HG03558 (cell line): ENCODE measurements around the gene AFF4.

ENCODE experiments used
- ATAC-seq: cut with Tn5 transposase; IDR thresholded peaks from one replicate; pipeline ENCODE4 v1.9.1; 2021; ENCODE audit warnings: moderate number of reproducible peaks; ENCODE audit not compliant: unreplicated experiment; ENCODE audit errors: extremely low read depth

AFF4 gene

GRCh38 chr5:132895719-132896305 is 67.6 kb downstream of the AFF4 start:
- ATAC-seq: no peak

GRCh38 chr5:132890817-132891216 is 72.6 kb downstream of the AFF4 start:
- ATAC-seq: no peak

- ATAC-seq: no peak
Measured at GRCh38 chr5:132889501-132889900, 73.9 kb downstream of the AFF4 start.

GRCh38 chr5:132887283-132887682 is 76.2 kb downstream of the AFF4 start:
- ATAC-seq: no peak

GRCh38 chr5:132886064-132886823 is 77.2 kb downstream of the AFF4 start:
- ATAC-seq: no peak

- no peak for ATAC-seq
Measured at GRCh38 chr5:132884548-132884947, 78.9 kb downstream of the AFF4 start.

GRCh38 chr5:132883261-132883834 is 80.1 kb downstream of the AFF4 start:
- ATAC-seq: no peak

- no peak for ATAC-seq
Measured at GRCh38 chr5:132877938-132878337, 85.5 kb downstream of the AFF4 start.

GRCh38 chr5:132877466-132877865 is 86.0 kb downstream of the AFF4 start:
- ATAC-seq: no peak

GRCh38 chr5:132876020-132876759 is 87.2 kb downstream of the AFF4 start:
- no peak for ATAC-seq

- no peak for ATAC-seq
Measured at GRCh38 chr5:132873930-132874271, 89.5 kb downstream of the AFF4 start.

- no peak for ATAC-seq
Measured at GRCh38 chr5:132873119-132873929, 90.1 kb downstream of the AFF4 start, which contains the start of gene LEAP2. TSS of gene LEAP2 (plus strand) at chr5:132873668. CDS start at chr5:132873695, 27 bp downstream.

- no peak for ATAC-seq
Measured at GRCh38 chr5:132872788-132873118, 90.7 kb downstream of the AFF4 start.

- ATAC-seq: no peak
Measured at GRCh38 chr5:132871459-132872284, 91.8 kb downstream of the AFF4 start.

GRCh38 chr5:132870801-132871200 is 92.6 kb downstream of the AFF4 start:
- no peak for ATAC-seq

GRCh38 chr5:132868754-132869153 is 94.7 kb downstream of the AFF4 start:
- ATAC-seq: no peak

GRCh38 chr5:132867046-132867451 is 96.4 kb downstream of the AFF4 start:
- ATAC-seq: no peak

GRCh38 chr5:132866342-132867045 is 96.9 kb downstream of the AFF4 start, which contains the start of the genes GDF9 and UQCRQ:
TSS of gene GDF9 (minus strand) at chr5:132866469. CDS start at chr5:132864533, 1,936 bp downstream.
TSS of gene UQCRQ (plus strand) at chr5:132866642. CDS start at chr5:132866882, 240 bp downstream.
- ATAC-seq: peak; percentile 97
